Aorta (tissue), 5 donors: ENCODE results near the gene TMEM237. TPM values are rescaled to one million over a fixed set of nuclear protein-coding genes. Genes with fewer than 3 reads are reported as not detected.

ENCODE experiments used
- ATAC-seq: fragments of 200-7000 bp; cut with Tn5 transposase; one replicate; pipeline ENCODE4 v1.9.1; 2022; ENCODE audit warnings: moderate library complexity; ENCODE audit not compliant: low FRiP score
- DNase-seq, 2 donors: peaks; one replicate each; pipeline ENCODE4 v3.0.0-alpha.2; 2020
- H3K27ac ChIP-seq, 2 donors: one replicate each; pipeline ENCODE4 v1.5.1; 2013; ENCODE audit warnings: low read length in 2 of 2, mild to moderate bottlenecking in 2 of 2, moderate library complexity in 2 of 2, control low read depth in 1 of 2, inconsistent platforms in 1 of 2, low read depth in 1 of 2
- H3K27me3 ChIP-seq, 2 donors: one replicate each; pipeline ENCODE4 v1.6.1; 2013; ENCODE audit warnings: control low read depth in 1 of 2, low read length in 1 of 2, mild to moderate bottlenecking in 1 of 2, moderate library complexity in 1 of 2; ENCODE audit not compliant: insufficient read depth in 2 of 2, control insufficient read depth in 1 of 2
- H3K36me3 ChIP-seq, 2 donors: one replicate each; pipeline ENCODE4 v1.6.1; 2013; ENCODE audit warnings: control low read depth in 1 of 2, low read length in 1 of 2, mild to moderate bottlenecking in 1 of 2; ENCODE audit not compliant: insufficient read depth in 2 of 2, control insufficient read depth in 1 of 2
- H3K4me1 ChIP-seq, 2 donors: one replicate each; pipeline ENCODE4 v1.6.1; 2013; ENCODE audit warnings: low read length in 2 of 2, control low read depth in 1 of 2, mild to moderate bottlenecking in 1 of 2, moderate library complexity in 1 of 2; ENCODE audit not compliant: insufficient read depth in 2 of 2, control insufficient read depth in 1 of 2
- H3K4me3 ChIP-seq, 2 donors: one replicate each; pipeline ENCODE4 v1.5.1; 2013; ENCODE audit warnings: low read length in 2 of 2, control low read depth in 1 of 2, mild to moderate bottlenecking in 1 of 2
- H3K9me3 ChIP-seq: one replicate; pipeline ENCODE4 v1.6.1; 2013; ENCODE audit warnings: mild to moderate bottlenecking, low read length; ENCODE audit not compliant: control insufficient read depth
- WGBS, 2 donors: extraction: QIAGEN DNeasy Blood & Tissue Kit; methylation state at CpG; one replicate each; pipeline ENCODE4 v1.1.7; 2013; 5-methylcytosine and 5-hydroxymethylcytosine counted together
- intact Hi-C, 2 donors: fragments of 100-400 bp; cut with DNase I; formaldehyde crosslinking; loops; one replicate each; pipeline versions ENCODE4 v1.14.2 to v1.15.0; 2022
- polyA plus RNA-seq, 2 donors: library from polyadenylated mRNA; stranded (reverse); fragments of 200-250 nt; gene quantifications; one replicate each; pipeline ENCODE4 v1.2.3, GENCODE V29; 2013
- total RNA-seq, 2 donors: library from RNA; stranded (reverse); fragmentation: NEBNext Ultra II Directional; extraction: Animal tissue kit (Norgen Biotek cat#: 25700); gene quantifications; one replicate each; pipeline ENCODE4 v1.2.1, GENCODE V29; 2021
- donor health status: healthy with polysubstance abuse.
- donor health status: Bipolar disorder and iron deficiency.
- donor health status: DM: no; HTN: no; CAD: no.
- donor health status: DM: no; HTN: no; CAD: no.
- donor health status: DM: yes; HTN: yes; CAD: no.

The TMEM237 gene
- total and polyA plus RNA-seq, 4 donors = 20.0 to 35.9 (median 31.0) TPM

- no peaks in the 10 kb centered on the region for H3K36me3 ChIP-seq
- H3K9me3 ChIP-seq = no peaks in the 10 kb centered on the region
- ATAC-seq (no peak), DNase-seq (no peak)
- no peaks in the 10 kb centered on the region for H3K4me1 ChIP-seq
- intact Hi-C loops = no loop called here
- no peak overlapping the region for H3K27ac ChIP-seq
- WGBS, 2 donors = 92 to 96% methylated on average over 2 of the region's 2 CpGs
- no peaks in the 10 kb centered on the region for H3K27me3 ChIP-seq
- H3K4me3 ChIP-seq = no peak overlapping the region
Measured at GRCh38 chr2:201649442-201649841, 6.1 kb upstream of the TMEM237 start.

GRCh38 chr2:201647431-201647830 is 4.1 kb upstream of the TMEM237 start:
- no peak for ATAC-seq
- 89 to 95% methylated on average over 5 of the region's 5 CpGs for WGBS, 2 donors
- intact Hi-C loops = no loop called here
- no peaks in the 10 kb centered on the region for H3K4me1 ChIP-seq
- no peaks in the 10 kb centered on the region for H3K9me3 ChIP-seq
- no peak overlapping the region for H3K4me3 ChIP-seq
- no peak overlapping the region for H3K27ac ChIP-seq
- H3K36me3 ChIP-seq = no peaks in the 10 kb centered on the region
- DNase-seq = no peak
- no peaks in the 10 kb centered on the region for H3K27me3 ChIP-seq

- Histone ChIP-seq H3K36me3 (no peaks in the 10 kb centered on the region), H3K4me3 (peak overlapping the region; percentile 60 to 69), H3K4me1 (no peaks in the 10 kb centered on the region), H3K27me3 (no peaks in the 10 kb centered on the region), H3K27ac (peak overlapping the region; percentile 95 to 98), H3K9me3 (no peaks in the 10 kb centered on the region)
- 2 to 5% methylated on average over 8 of the region's 8 CpGs for WGBS, 2 donors
- intact Hi-C loops = loop anchor here in 1 of 2 donors (5.0 kb wide), 1 partner anchor 53 kb away; the partner anchor contains the start of gene MPP4
- DNase-seq (no peak), ATAC-seq (peak; percentile 40)
Measured at GRCh38 chr2:201644001-201644400, 698 bp upstream of the TMEM237 start.

- H3K4me3 ChIP-seq = peak overlapping the region; percentile 60 to 70
- 0% methylated on average over 54 to 56 of the region's 56 CpGs for WGBS, 2 donors
- peak; percentile 88 to 94 for DNase-seq
- H3K9me3 ChIP-seq = no peaks in the 10 kb centered on the region
- peaks cover 0 to 2% of the 10 kb centered on the region in 2 donors for H3K36me3 ChIP-seq
- peak overlapping the region; percentile 89 to 98 for H3K27ac ChIP-seq
- intact Hi-C loops = loop anchor here in 1 of 2 donors (5.0 kb wide), 1 partner anchor 55 kb away; the partner anchor contains the start of gene MPP4
- ATAC-seq = peak; percentile 95
- no peaks in the 10 kb centered on the region for H3K27me3 ChIP-seq
- no peaks in the 10 kb centered on the region for H3K4me1 ChIP-seq
Measured at GRCh38 chr2:201642579-201643215, 606 bp downstream of the TMEM237 start.

GRCh38 chr2:201642086-201642578 is 1.2 kb downstream of the TMEM237 start:
- Histone ChIP-seq H3K4me3 (peak overlapping the region; percentile 60 to 70), H3K4me1 (no peaks in the 10 kb centered on the region), H3K27me3 (no peaks in the 10 kb centered on the region), H3K9me3 (no peaks in the 10 kb centered on the region), H3K27ac (peak overlapping the region in 1 of 2 donors; percentile 89), H3K36me3 (peaks cover 0 to 2% of the 10 kb centered on the region in 2 donors)
- intact Hi-C loops = loop anchor here in 1 of 2 donors (5.0 kb wide), 1 partner anchor 55 kb away; the partner anchor contains the start of gene MPP4
- ATAC-seq (peak; percentile 23), DNase-seq (peak in 1 of 2 donors; percentile 76)
- WGBS, 2 donors = 0% methylated on average over 16 of the region's 16 CpGs

- 76 to 82% methylated on average over 3 of the region's 3 CpGs for WGBS, 2 donors
- Histone ChIP-seq H3K27ac (no peak overlapping the region), H3K36me3 (peaks cover 3% of the 10 kb centered on the region in 2 donors), H3K4me1 (no peaks in the 10 kb centered on the region), H3K9me3 (no peaks in the 10 kb centered on the region), H3K4me3 (no peak overlapping the region), H3K27me3 (no peaks in the 10 kb centered on the region)
- ATAC-seq = no peak
- DNase-seq = no peak
- intact Hi-C loops = loop anchor here in 1 of 2 donors (10.0 kb wide), 1 partner anchor 184 kb away; the partner anchor contains the start of genes STRADB and TRAK2
Measured at GRCh38 chr2:201639205-201639604, 4.1 kb downstream of the TMEM237 start.

- Histone ChIP-seq H3K9me3 (no peaks in the 10 kb centered on the region), H3K4me1 (no peaks in the 10 kb centered on the region), H3K36me3 (peaks cover 3 to 5% of the 10 kb centered on the region in 2 donors), H3K27me3 (no peaks in the 10 kb centered on the region), H3K4me3 (no peak overlapping the region), H3K27ac (no peak overlapping the region)
- no peak for ATAC-seq
- intact Hi-C loops = loop anchor here in 1 of 2 donors (10.0 kb wide), 1 partner anchor 184 kb away; the partner anchor contains the start of genes STRADB and TRAK2
- no peak for DNase-seq
- WGBS, 2 donors = 71 to 74% methylated on average over 4 of the region's 4 CpGs
Measured at GRCh38 chr2:201638326-201638725, 5.0 kb downstream of the TMEM237 start.

- Histone ChIP-seq H3K9me3 (no peaks in the 10 kb centered on the region), H3K4me1 (no peaks in the 10 kb centered on the region), H3K4me3 (no peak overlapping the region), H3K27ac (no peak overlapping the region), H3K36me3 (peaks cover 3 to 10% of the 10 kb centered on the region in 2 donors), H3K27me3 (no peaks in the 10 kb centered on the region)
- no peak for ATAC-seq
- WGBS, 2 donors = 52 to 61% methylated on average over 4 of the region's 4 CpGs
- intact Hi-C loops = loop anchor here in 1 of 2 donors (10.0 kb wide), 1 partner anchor 179 kb away; the partner anchor contains the start of genes STRADB and TRAK2
- DNase-seq = no peak
Measured at GRCh38 chr2:201633661-201634249, 9.5 kb downstream of the TMEM237 start.
